ENCODE results near the gene SUV39H2. TPM values are rescaled to one million over a fixed set of nuclear protein-coding genes. Genes with fewer than 3 reads are reported as not detected.

Gene SUV39H2
- total and polyA plus RNA-seq, 10 of the 15 experiments (the other 5 are each of a cell fraction or from before 2014, with no cell fraction given), result 24.3 to 41.1 (median 30.0) TPM

GRCh38 chr10:14844948-14845347 is 33.7 kb upstream of the SUV39H2 start:
- ChIA-PET CTCF (interaction anchor here (0.7 to 0.9 kb wide), 2 partner anchors 34 to 136 kb away, joined by 3 read pairs; partner anchors contain the start of gene SUV39H2), RAD21 (ENCODE audit: unreplicated experiment) (no interaction called here), POLR2A (no interaction called here), SMC1A (ENCODE audit: uncharacterized antibody, unreplicated experiment) (interaction anchor here (1.0 to 1.2 kb wide), 2 partner anchors 26 to 115 kb away, joined by 3 to 4 read pairs; no protein-coding TSS in a partner anchor)
- Histone ChIP-seq H3K27ac (ENCODE audit: control insufficient read depth, insufficient read depth) (no peak overlapping the region), H3K9me3 (replicated peaks; ENCODE audit: control insufficient read depth, insufficient read depth, low read length) (no peaks in the 10 kb centered on the region), H3K4me1 (ENCODE audit: control insufficient read depth, insufficient read depth, low read length) (no peaks in the 10 kb centered on the region), H3K4me2 (ENCODE audit: control insufficient read depth, insufficient read depth) (no peak overlapping the region), H2AFZ (ENCODE audit: control insufficient read depth, low read depth, low read length) (no peak overlapping the region), H3K27me3 (replicated peaks in 1 of 2; ENCODE audit: control insufficient read depth in 2 of 2, insufficient read depth in 2 of 2, low read length in 1 of 2) (no peaks in the 10 kb centered on the region), H3K9ac (ENCODE audit: control insufficient read depth, insufficient read depth, low read length) (no peak overlapping the region), H3K79me2 (ENCODE audit: control insufficient read depth, insufficient read depth, low read length) (peaks cover 11% of the 10 kb centered on the region), H3K36me3 (ENCODE audit: control insufficient read depth in 2 of 2, insufficient read depth in 2 of 2, low read length in 1 of 2) (peaks cover 3 to 33% of the 10 kb centered on the region in 2 experiments), H3K4me3 (no peak overlapping the region), H4K20me1 (ENCODE audit: control insufficient read depth, insufficient read depth) (0 out of 2 replicates have a peak, but pooled peaks cover 3% of the 10 kb centered on the region)
- DNase-seq (ENCODE audit: low read depth, low spot score) (no peak), ATAC-seq (no peak), FAIRE-seq (no peak)
- 100% methylated on average over 2 of the region's 2 CpGs for WGBS (ENCODE audit: insufficient coverage, insufficient replicate concordance, low lambda C conversion rate, missing lambda C conversion rate)
- intact Hi-C loops (cut with micrococcal nuclease; ENCODE audit: unreplicated experiment), result no loop called here
- BruUV-seq (replicated peaks), result no TSS peak
- TF ChIP-seq POLR2A (IDR thresholded peaks at IDR 0.05; ENCODE audit: low read depth, low read length) (peak; percentile 14; the same call in 1 of the 2 replicates), ZNF274 (IDR thresholded peaks at IDR 0.05; ENCODE audit: insufficient read depth, insufficient read length) (no peak), ZSCAN29 (IDR thresholded peaks at IDR 0.05) (no peak)
- in situ Hi-C loops (cut with MboI), result no loop called here

- H3K4me2 ChIP-seq (ENCODE audit: control insufficient read depth, insufficient read depth), result no peak overlapping the region
- no peaks in the 10 kb centered on the region for H3K27me3 ChIP-seq (replicated peaks in 1 of 2; ENCODE audit: control insufficient read depth in 2 of 2, insufficient read depth in 2 of 2, low read length in 1 of 2)
- POLR2A ChIA-PET, result no interaction called here
- FAIRE-seq (no peak), ATAC-seq (no peak), DNase-seq (ENCODE audit: low read depth, low spot score) (no peak)
- CTCF ChIA-PET, result interaction anchor here (1.1 to 1.2 kb wide), 2 partner anchors 22 to 290 kb away, joined by 3 to 4 read pairs; no protein-coding TSS in a partner anchor
- TF ChIP-seq YY1 (IDR thresholded peaks at IDR 0.05; ENCODE audit: low read depth, low read length), result no peak
- TF ChIP-seq POU2F2 (IDR thresholded peaks at IDR 0.05; ENCODE audit: borderline replicate concordance, low read depth, low read length), result no peak
- TF ChIP-seq MLLT1 (IDR thresholded peaks at IDR 0.05), result no peak
- TF ChIP-seq SRF (IDR thresholded peaks at IDR 0.05; ENCODE audit: low read depth in 2 of 2, low read length in 2 of 2), result no peak
- TF ChIP-seq SPI1 (IDR thresholded peaks at IDR 0.05; ENCODE audit: borderline replicate concordance, insufficient read depth, low read depth, low read length), result no peak
- no peak for TF ChIP-seq HSF1 (IDR thresholded peaks at IDR 0.05; ENCODE audit: low read depth, low read length)
- no peak for TF ChIP-seq TARDBP (IDR thresholded peaks at IDR 0.05; ENCODE audit: borderline replicate concordance)
- TF ChIP-seq ZNF687 (IDR thresholded peaks at IDR 0.05), result no peak
- RAD21 ChIA-PET (ENCODE audit: unreplicated experiment), result no interaction called here
- no peak overlapping the region for H3K9ac ChIP-seq (ENCODE audit: control insufficient read depth, insufficient read depth, low read length)
- no peaks in the 10 kb centered on the region for H4K20me1 ChIP-seq (ENCODE audit: control insufficient read depth, insufficient read depth)
- SMC1A ChIA-PET (ENCODE audit: uncharacterized antibody, unreplicated experiment), result no interaction called here
- 100% methylated on average over 3 of the region's 3 CpGs for WGBS (ENCODE audit: insufficient coverage, insufficient replicate concordance, low lambda C conversion rate, missing lambda C conversion rate)
- in situ Hi-C loops (cut with MboI), result no loop called here
- H2AFZ ChIP-seq (ENCODE audit: control insufficient read depth, low read depth, low read length), result no peak overlapping the region
- no peaks in the 10 kb centered on the region for H3K9me3 ChIP-seq (replicated peaks; ENCODE audit: control insufficient read depth, insufficient read depth, low read length)
- H3K27ac ChIP-seq (ENCODE audit: control insufficient read depth, insufficient read depth), result no peak overlapping the region
- H3K79me2 ChIP-seq (ENCODE audit: control insufficient read depth, insufficient read depth, low read length), result no peaks in the 10 kb centered on the region
- no TSS peak for BruUV-seq (replicated peaks)
- no peaks in the 10 kb centered on the region for H3K4me1 ChIP-seq (ENCODE audit: control insufficient read depth, insufficient read depth, low read length)
- intact Hi-C loops (cut with micrococcal nuclease; ENCODE audit: unreplicated experiment), result no loop called here
- H3K36me3 ChIP-seq (ENCODE audit: control insufficient read depth in 2 of 2, insufficient read depth in 2 of 2, low read length in 1 of 2), result peaks cover 0 to 12% of the 10 kb centered on the region in 2 experiments; a peak in 3 of 4 replicates
- H3K4me3 ChIP-seq, result no peak overlapping the region
Measured at GRCh38 chr10:14852236-14852635, 26.4 kb upstream of the SUV39H2 start.

Data from GM12878 (cell line).